Lower leg skin (tissue), 3 donors: ENCODE data around the gene TDRD3.

Experiments used
- POLR2A ChIP-seq, 2 donors: fragments of 450-650 bp; IDR thresholded peaks; one replicate each; pipeline ENCODE4 v1.6.1; 2016 to 2017; ENCODE audit warnings: antibody characterized with exemption in 2 of 2, mild to moderate bottlenecking in 1 of 2, moderate library complexity in 1 of 2
- TF ChIP-seq, protein P1 (sequence below), 3 donors: fragments of 450-650 bp; IDR thresholded peaks; one replicate each; pipeline ENCODE4 v1.5.1; 2016; ENCODE audit warnings: antibody characterized with exemption in 3 of 3, mild to moderate bottlenecking in 3 of 3, moderate library complexity in 2 of 3

GRCh38 chr13:60435762-60436374, 38.8 kb downstream of the TDRD3 start:
- TF ChIP-seq, protein P1, sequence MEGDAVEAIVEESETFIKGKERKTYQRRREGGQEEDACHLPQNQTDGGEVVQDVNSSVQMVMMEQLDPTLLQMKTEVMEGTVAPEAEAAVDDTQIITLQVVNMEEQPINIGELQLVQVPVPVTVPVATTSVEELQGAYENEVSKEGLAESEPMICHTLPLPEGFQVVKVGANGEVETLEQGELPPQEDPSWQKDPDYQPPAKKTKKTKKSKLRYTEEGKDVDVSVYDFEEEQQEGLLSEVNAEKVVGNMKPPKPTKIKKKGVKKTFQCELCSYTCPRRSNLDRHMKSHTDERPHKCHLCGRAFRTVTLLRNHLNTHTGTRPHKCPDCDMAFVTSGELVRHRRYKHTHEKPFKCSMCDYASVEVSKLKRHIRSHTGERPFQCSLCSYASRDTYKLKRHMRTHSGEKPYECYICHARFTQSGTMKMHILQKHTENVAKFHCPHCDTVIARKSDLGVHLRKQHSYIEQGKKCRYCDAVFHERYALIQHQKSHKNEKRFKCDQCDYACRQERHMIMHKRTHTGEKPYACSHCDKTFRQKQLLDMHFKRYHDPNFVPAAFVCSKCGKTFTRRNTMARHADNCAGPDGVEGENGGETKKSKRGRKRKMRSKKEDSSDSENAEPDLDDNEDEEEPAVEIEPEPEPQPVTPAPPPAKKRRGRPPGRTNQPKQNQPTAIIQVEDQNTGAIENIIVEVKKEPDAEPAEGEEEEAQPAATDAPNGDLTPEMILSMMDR (IDR thresholded peaks at IDR 0.05) = no peak
- no peak for TF ChIP-seq POLR2A (IDR thresholded peaks at IDR 0.05)
